Activated naive CD4-positive, alpha-beta T cell treated with anti-CD3 and anti-CD28 coated beads, Interleukin-2, amount 50 U/mL, for 16 hours (primary cell): ENCODE results near the gene FNDC3B.

ENCODE experiments used
- DNase-seq: peaks from one replicate; pipeline ENCODE4 v3.0.0-alpha.2; 2020

FNDC3B gene

DNA sequence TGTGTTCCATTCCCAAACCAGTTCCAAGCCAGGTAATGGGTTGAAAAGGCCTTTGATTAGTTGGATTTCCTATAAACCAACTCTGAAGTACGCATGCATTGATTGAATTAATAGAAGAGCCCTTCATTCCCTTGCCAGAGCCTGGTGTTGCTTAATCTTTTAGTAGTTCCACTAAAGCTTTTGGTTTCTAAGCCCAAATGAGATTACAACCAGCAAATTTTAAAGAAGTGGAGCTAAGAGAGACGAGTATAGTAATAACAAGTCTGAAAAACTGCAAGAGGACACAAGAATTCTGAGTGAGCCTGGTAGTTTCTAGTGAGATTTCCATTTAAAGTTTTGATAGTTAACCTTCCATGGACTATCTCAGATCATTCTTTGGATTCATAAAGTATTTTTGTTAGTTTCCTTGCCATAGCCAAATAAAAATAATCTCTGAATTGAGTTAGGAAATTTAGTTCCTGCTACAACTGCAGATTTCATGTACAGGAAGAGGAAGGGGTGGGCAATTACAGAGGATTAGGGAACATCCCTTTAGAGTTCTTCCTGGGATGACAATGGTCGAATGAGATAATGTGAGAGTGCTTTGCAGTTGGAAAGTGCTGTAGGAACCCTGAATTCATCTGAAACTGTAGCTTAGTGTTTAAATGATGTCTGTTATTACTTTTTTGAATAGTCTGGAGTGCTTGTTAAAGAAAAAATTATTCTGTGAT lies 136.8 kb downstream of the FNDC3B start:
- DNase-seq = no peak

GRCh38 chr3:172177046-172177445 lies 137.7 kb downstream of the FNDC3B start:
- DNase-seq = no peak

DNA sequence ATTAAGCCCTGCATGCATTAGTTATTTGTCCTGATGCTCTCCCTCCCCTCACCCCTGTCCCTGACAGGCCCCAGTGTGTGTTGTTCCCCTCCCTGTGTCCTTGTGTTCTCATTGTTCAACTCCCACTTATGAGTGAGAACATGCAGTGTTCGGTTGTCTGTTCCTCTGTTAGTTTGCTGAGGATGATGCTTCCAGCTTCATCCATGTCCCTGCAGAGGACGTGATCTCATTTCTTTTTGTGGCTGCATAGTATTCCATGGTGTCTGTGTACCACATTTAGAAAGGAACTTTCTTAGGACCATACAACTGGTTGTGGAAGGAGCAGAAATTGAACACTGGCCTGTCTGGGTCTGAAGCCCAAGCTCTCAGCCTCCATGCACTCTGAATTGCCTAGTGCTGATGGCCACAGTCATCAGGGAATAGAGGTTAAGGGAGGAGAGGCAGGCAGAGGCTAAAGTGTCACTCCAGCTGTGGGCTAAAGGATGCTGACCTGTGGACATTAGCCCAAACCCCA lies 138.5 kb downstream of the FNDC3B start:
- no peak for DNase-seq

GRCh38 chr3:172179680-172180399 lies 140.5 kb downstream of the FNDC3B start:
- DNase-seq = no peak

- DNase-seq = no peak
These were observed 141.1 kb downstream of the FNDC3B start for GRCh38 chr3:172180473-172180872.

- DNase-seq = no peak
These were observed 142.7 kb downstream of the FNDC3B start for GRCh38 chr3:172181932-172182586.

DNA sequence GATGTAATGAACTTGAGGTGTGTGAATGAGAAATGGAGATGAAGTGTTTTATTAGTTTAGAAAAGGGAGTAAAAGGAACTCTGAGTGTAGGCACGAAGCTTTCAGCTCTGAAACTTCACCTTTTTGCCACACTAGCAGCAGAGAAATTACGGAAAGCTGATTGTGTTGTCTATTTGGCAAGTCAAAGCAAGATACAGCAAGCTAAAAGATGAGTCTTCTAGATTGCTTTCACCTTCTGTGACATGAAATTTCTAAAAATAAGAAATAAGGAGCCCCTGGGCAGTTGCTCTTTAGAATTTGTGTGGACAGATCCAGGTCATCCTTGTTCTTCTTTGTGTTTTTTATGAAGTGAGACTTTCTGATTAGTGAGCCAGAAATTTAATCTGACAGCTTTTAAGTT lies 143.4 kb downstream of the FNDC3B start:
- no peak for DNase-seq

DNA sequence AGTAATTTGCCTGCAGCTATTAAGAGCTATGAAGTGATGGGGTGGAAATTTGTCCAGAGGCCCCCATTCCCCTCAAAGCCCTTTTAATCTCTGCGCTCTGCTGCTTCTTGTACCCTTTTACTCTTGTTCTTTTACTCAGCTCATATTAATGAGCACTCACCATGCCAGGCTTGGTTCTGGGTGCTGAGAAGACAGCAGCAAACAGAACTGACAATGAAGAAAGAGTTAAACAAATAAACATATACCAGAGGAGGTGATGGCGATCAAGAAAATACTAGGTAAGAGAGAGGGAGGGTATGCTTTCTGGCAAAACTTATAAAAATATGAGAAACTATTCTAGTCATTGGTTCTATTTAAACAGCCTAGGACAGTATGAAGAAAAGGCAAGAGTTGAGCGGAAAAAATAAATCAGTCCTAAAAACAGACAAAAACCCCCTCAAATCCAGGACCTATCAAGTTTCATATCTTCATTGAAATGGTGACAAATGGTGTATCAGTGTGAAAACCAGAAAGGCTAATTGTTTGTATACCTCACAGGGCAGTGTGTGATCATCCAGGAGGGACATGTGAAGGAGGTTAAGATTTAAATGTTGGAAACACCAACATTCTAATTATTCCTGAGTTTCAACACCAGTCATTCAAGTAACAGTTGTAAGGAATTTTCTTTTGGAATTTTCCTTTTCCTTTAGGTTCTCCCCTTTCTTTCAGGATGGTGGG lies 144.9 kb downstream of the FNDC3B start:
- DNase-seq = no peak

- DNase-seq = no peak
These were observed 146.5 kb downstream of the FNDC3B start for GRCh38 chr3:172185907-172186306.

GRCh38 chr3:172186607-172187006 lies 147.2 kb downstream of the FNDC3B start:
- no peak for DNase-seq

DNA sequence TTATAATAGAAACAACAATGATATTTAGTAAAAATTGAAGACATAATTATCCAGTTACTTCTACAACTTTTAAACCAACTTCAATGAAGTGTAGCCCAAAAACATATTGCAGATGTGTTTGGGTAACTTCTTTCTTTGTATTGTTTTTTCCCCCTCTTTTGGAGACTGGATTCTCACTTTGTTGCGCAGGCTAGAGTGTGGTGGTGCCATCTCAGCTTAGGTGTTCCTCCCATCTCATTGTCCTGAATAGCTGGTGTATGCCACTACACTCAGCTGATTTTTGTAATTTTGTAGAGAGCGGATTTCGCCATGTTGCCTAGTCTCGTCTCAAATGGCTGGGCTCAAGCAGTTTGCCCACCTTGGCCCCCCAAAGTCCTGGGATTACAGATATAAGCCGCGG lies 148.1 kb downstream of the FNDC3B start:
- DNase-seq = no peak

GRCh38 chr3:172188511-172188910 lies 149.1 kb downstream of the FNDC3B start:
- no peak for DNase-seq

DNA sequence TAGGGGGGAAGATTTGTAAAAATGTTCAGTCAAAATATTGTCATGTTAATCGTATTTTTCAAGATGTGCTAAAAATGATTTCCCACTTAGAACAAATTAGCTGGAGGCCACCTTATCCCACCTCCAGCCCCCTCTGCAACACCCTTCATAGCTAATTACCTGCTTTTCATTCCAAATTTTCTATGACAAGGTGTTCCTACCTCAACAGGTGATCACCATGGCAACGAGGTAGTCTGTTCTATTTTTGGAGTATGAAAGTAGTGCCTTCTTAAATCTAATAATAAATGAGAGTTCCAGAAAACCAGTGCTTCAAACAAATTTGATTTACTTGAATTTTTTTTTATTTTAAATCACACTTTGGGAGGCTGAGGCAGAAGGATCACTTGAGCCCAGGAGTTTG lies 149.8 kb downstream of the FNDC3B start:
- no peak for DNase-seq

GRCh38 chr3:172189987-172190603 lies 150.7 kb downstream of the FNDC3B start:
- no peak for DNase-seq

DNA sequence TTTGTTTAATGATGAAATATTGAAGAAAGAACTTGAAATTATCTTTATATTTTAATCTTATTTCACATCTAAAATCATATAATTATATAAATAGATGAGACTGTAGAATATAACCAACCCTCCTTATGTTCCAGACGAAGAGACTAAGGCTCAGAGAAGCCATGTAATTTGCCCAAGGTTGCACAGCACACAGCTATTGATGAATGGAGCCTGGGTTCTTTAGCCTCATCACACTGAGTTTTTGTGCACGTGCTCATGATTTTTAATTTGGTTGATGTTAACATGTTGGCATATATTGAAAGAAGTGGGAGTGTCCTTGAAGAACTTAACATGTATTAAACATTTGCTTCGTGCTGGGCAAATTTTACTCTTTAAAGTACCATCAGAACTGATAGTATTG lies 151.6 kb downstream of the FNDC3B start:
- no peak for DNase-seq

- no peak for DNase-seq
These were observed 152.3 kb downstream of the FNDC3B start for GRCh38 chr3:172191629-172192028.

DNA sequence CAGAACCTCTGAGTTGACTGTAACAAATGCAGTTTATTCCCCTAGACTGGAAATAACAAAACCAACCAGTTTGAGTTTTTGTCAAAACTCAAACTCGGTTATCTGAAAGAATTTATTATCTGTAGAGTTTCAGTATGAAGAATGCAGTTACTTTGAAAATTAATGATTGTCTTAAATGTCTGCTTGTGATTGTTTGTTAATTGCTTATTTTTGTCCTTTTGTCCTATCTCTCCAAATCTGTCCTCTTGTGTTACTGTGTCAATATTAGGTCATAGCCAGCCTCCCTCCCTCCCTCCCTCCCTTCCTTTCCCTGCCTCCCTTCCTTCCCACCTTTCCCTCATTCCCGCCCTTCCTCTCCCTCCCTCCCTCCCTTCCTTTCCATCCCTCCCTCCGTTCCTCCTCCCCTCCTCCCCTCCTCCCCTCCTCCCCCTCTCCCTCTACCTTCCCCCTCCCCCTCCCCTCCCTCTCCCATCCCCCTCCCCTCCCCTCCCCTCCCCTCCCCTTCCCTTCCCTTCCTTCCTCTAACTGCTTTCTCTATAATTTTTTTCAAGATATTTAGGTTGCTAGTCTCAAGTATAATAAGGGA lies 153.5 kb downstream of the FNDC3B start:
- no peak for DNase-seq

DNA sequence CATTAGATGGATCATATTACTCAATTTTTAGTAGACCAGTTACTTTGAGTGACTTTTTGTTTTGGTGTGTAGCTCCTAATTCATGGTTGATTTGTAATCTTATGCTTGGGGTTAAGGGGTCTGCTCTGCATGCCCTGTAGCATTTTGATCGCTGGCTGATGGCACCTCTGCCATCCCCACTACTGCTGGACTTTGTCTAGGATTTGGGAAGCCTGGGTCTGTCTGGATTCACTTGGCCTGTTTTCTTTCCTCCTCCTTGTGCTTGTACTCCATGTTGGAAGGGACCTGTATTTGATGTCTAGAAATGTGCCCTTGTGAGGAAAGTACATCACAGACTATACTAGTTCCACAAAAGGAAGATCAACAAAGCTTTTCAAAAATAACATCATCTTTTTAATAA lies 154.1 kb downstream of the FNDC3B start:
- DNase-seq = no peak

- DNase-seq = no peak
These were observed 155.5 kb downstream of the FNDC3B start for GRCh38 chr3:172194702-172195406.

DNA sequence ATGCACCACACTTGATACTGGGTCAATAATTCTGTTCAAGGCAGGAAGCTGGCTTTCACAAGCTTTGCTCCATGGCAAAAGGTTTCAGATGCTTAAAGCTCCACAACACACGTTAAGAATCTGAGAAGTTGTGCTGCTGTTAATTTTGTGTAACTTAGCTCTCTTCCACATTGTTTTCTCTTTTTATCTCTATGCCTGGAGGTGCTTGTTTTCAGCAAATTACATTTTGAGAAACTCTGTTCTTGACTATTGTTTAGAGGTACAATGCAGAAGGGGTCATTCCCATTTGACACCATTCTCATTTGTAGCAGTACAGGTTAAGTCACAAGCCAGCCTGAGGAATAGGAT lies 156.0 kb downstream of the FNDC3B start:
- no peak for DNase-seq

DNA sequence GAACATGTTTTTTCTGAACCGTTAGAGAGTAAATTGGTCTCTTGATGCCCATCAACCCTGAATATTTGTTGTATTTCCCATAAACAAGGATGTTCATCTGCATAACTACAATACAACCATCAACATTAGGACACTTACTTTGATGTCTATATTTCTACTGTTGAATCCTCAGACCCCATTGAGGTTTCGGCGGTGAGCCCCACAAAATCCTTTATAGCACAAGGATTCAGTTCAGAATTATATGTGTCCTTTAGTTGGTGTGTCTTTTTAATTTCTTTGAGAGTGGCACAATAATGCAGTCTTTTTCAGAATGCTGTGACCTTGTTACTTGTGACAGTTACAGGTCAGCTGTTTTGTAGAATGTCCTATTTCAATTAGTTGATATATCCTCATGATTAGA lies 158.0 kb downstream of the FNDC3B start:
- DNase-seq = no peak

DNA sequence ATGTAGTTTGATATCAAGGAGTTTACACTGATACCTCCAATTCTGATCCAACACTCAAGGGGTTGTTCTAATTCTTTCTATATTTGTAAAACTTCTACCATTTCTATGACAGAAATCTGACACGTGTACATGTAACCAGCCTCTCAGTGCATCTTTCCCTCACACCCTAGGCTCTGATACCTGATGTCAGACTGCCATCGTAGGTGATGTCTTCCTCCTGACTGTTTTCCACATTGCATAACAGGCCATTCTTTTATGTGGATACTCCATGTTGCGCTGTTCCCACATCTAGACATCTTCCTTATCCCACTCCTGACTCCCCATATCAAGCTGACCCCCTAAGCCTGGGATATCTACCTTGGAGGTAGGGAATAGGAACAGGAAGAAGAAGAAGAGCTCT lies 159.1 kb downstream of the FNDC3B start:
- DNase-seq = no peak
